Cardiac fibroblast (primary cell): ENCODE data around the gene FURIN.
A peak's percentile ranks its signal among the peaks of the same experiment; 100 is the strongest.
"Not testable (repeated sequence)": the region's sequence is repeated elsewhere in the genome, so short reads cannot be mapped to it uniquely, and the experiment has no call there.

Experiments used
- DNase-seq, 2 donors: peaks; one replicate each; pipeline versions ENCODE4 v3.0.0 to v3.0.0-alpha.2; 2010; ENCODE audit warnings: low read depth in 2 of 2
- H3K4me3 ChIP-seq, 2 donors: replicated peaks in 1 of 2; 1 replicate in 1 of 2; 2 replicates in 1 of 2; pipeline ENCODE4 v1.5.1; 2011; ENCODE audit warnings: low read depth in 2 of 2, low read length in 2 of 2, mild to moderate bottlenecking in 2 of 2, moderate library complexity in 1 of 2
- TF ChIP-seq, protein P1 (sequence below): IDR thresholded peaks from one replicate; pipeline ENCODE4 v1.5.1; 2011; ENCODE audit warnings: low read depth, mild to moderate bottlenecking, low read length, inconsistent platforms

FURIN gene

DNA sequence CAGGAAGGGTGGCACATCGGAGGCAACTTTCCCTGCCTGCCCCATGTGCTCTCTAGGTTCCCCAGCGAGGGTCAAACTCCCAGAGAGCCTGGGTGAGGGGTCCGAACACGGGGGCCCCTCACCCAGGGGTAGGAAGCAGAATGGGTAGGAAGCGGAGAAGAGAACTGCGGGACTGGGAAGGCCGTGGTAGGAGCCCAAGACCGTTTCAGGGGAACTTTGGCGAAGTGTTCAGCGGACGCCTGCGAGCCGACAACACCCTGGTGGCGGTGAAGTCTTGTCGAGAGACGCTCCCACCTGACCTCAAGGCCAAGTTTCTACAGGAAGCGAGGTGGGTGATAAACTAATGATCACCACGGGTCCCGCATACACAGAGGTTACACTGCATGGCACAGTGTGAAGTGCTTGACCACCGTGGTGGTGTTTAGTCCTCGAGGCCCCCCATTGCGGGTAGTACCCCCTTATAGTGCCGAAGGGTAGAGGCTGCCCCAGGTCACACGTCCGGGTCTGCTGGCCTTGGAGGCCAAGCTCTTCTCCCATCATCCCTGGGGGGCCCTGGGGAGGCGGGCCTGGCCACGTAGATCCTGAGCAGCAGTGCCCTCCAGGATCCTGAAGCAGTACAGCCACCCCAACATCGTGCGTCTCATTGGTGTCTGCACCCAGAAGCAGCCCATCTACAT lies 24.2 kb downstream of the FURIN start:
- TF ChIP-seq, protein P1, sequence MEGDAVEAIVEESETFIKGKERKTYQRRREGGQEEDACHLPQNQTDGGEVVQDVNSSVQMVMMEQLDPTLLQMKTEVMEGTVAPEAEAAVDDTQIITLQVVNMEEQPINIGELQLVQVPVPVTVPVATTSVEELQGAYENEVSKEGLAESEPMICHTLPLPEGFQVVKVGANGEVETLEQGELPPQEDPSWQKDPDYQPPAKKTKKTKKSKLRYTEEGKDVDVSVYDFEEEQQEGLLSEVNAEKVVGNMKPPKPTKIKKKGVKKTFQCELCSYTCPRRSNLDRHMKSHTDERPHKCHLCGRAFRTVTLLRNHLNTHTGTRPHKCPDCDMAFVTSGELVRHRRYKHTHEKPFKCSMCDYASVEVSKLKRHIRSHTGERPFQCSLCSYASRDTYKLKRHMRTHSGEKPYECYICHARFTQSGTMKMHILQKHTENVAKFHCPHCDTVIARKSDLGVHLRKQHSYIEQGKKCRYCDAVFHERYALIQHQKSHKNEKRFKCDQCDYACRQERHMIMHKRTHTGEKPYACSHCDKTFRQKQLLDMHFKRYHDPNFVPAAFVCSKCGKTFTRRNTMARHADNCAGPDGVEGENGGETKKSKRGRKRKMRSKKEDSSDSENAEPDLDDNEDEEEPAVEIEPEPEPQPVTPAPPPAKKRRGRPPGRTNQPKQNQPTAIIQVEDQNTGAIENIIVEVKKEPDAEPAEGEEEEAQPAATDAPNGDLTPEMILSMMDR: no peak
- H3K4me3 ChIP-seq: no peak overlapping the region
- no peak for DNase-seq

- TF ChIP-seq, protein P1: no peak
- no peak overlapping the region for H3K4me3 ChIP-seq
- no peak for DNase-seq
These were observed 25.0 kb downstream of the FURIN start for GRCh38 chr15:90893175-90894090.

DNA sequence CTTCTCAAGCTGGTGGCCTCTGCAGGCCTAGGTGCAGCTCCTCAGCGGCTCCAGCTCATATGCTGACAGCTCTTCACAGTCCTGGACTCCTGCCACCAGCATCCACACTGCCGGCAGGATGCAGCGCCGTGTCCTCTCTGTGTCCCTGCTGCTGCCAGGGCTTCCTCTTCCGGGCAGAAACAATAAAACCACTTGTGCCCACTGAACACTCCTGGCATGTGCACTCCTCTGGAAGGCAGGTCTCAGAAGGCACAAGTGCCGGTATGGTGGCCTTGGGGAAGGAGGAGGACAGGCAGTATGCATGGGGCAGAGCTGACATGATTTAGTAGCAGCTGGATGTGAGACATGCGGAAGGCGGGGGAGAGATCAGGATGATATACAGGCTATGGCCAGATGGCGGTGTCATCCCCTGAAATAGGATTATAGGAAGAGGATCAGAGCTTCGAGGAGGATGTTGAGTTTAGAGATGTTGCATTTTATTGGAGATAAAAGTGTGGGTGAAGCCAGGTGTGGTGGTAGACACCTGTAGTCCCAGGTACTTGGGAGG lies 27.3 kb downstream of the FURIN start:
- no peak overlapping the region for H3K4me3 ChIP-seq
- TF ChIP-seq, protein P1: no peak
- peak in 1 of 2 donors; percentile 23 for DNase-seq

GRCh38 chr15:90897131-90897655 lies 28.8 kb downstream of the FURIN start:
- H3K4me3 ChIP-seq, DNase-seq: not testable (repeated sequence)

- peak overlapping the region in 1 of 2 donors; percentile 69 for H3K4me3 ChIP-seq
- no peak for DNase-seq
- TF ChIP-seq, protein P1: no peak
These were observed 33.0 kb downstream of the FURIN start for GRCh38 chr15:90901175-90902039.

GRCh38 chr15:90902040-90902839 lies 33.9 kb downstream of the FURIN start:
- TF ChIP-seq, protein P1: peak; percentile 89

More at GRCh38 chr15:90902040-90902839, 33.9 kb downstream of the FURIN start:
- peak overlapping the region; percentile 65 to 69 for H3K4me3 ChIP-seq
- peak; percentile 80 to 86 for DNase-seq
